Measurements from ENCODE around the gene FOXN4.

The FOXN4 gene

GRCh38 chr12:109281452-109281851 is 27.6 kb downstream of the FOXN4 start:
- no peak for DNase-seq (ENCODE audit: low spot score)

GRCh38 chr12:109279525-109279924 is 29.6 kb downstream of the FOXN4 start:
- DNase-seq (ENCODE audit: low spot score), result no peak

DNA sequence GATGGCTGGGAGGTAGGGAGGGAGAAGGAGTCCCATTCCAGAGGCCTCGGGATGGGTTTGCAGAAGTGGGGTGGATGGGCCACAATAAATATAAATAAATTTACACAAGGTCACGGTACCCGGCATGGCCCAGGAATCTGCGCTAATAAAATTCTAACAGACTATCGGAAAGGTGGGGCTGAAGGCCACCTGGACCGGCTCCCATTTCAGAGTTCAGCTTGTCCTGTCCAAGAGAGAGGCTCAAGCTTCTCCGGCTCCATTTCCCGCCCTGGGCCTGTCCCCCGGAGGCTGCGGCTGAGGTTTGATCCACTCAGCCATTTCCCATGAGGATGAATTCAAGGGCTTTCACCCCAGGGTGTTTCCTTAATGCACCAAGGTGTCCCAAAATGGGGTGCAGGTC is 30.2 kb downstream of the FOXN4 start:
- no peak for DNase-seq (ENCODE audit: low spot score)

GRCh38 chr12:109277899-109278762 is 31.0 kb downstream of the FOXN4 start:
- peak; percentile 3 for DNase-seq (ENCODE audit: low spot score)

DNA sequence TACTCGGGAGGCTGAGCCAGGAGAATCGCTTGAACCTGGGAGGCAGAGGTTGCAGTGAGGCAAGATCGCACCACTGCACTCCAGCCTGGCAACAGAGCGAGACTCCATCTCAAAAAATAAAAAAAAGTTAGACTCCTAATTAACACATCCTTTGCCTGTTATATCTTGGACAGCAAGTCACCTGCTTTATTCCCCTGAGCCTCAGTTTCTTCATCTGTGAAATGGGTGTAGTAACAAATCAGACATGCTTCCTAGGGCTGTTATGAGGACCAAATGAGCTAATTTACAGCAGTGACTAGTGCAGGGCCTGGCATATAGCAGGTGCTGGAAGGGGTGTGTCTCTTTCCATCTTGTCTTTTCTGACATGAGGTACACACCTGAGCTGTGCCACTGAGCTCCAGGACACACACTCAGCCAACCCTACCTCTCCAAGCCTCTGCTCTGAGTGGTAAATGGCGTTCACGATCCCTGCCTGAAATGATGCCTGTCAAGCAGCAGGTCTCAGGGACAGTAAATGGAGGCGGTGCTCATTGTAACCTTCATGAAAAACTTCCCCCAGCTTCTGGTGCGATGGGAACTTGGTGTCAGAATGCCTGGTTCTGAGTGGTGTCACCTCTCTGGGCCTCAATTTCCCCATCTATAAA is 31.7 kb downstream of the FOXN4 start:
- no peak for DNase-seq (ENCODE audit: low spot score)

DNA sequence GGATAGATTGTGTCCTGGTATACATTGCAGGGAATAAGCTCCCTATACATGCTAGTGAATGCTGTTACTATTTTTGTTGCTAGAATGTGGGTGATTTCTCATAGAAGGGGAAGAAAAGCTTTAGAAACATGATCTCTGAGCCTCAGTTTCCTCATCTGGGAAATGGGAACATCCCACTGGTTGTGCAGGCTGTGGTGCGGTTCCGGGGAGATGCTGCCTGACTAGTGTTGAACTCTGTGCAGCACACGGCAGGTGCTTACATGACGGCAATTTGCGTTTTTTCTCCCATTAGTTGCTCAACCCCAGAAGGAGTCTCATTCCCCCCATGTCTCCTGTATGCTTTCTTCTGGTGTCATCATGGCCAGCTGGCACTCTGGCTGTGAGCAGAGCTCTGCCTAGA is 32.9 kb downstream of the FOXN4 start:
- DNase-seq (ENCODE audit: low spot score), result no peak

GRCh38 chr12:109275173-109275572 is 33.9 kb downstream of the FOXN4 start:
- no peak for DNase-seq (ENCODE audit: low spot score)

GRCh38 chr12:109274381-109274780 is 34.7 kb downstream of the FOXN4 start:
- no peak for DNase-seq (ENCODE audit: low spot score)

- no peak for DNase-seq (ENCODE audit: low spot score)
These were observed 35.7 kb downstream of the FOXN4 start for GRCh38 chr12:109273354-109273753.

DNA sequence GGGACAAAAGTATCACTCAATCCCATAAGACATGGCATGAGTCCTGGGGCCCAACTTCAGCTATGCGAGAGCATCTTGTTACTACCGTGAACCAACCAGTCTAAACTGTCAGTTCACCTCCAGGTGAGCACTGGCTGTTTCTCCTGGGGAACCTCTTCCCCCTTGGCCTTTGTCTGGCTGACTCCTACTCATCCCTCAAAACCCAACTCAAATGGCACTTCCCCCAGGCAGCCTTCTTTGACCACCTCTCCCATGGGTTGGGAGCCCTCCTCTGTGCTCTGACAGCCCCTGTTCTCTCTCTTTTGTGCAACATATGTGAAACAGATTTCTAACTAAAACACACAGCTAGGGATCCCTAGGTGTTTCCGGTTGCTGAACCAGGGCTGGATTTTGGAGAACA is 37.7 kb downstream of the FOXN4 start:
- no peak for DNase-seq (ENCODE audit: low spot score)

DNA sequence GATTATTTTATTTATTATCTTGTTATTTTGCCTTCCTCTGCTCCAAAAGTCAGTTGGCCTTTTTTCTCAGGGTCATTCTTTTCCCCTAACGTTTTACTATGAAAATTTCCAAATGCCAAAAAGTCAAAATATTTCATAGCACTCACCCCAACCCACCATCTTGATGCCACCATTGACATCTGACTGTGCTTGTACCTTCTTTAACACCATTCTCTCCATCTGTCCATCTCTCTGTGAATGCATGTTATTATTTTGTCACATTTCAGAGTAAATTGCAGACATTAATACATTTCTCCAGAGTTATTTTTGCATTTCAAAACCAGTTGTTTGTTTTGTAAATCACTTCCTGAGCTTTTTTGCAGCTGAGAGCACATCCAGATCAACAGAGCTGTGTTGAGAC is 38.6 kb downstream of the FOXN4 start:
- no peak for DNase-seq (ENCODE audit: low spot score)

- no peak for DNase-seq (ENCODE audit: low spot score)
These were observed 39.7 kb downstream of the FOXN4 start for GRCh38 chr12:109269428-109269827.

- no peak for DNase-seq (ENCODE audit: low spot score)
These were observed 40.2 kb downstream of the FOXN4 start for GRCh38 chr12:109268896-109269295.

- no peak for DNase-seq (ENCODE audit: low spot score)
These were observed 41.7 kb downstream of the FOXN4 start for GRCh38 chr12:109267361-109267760.

GRCh38 chr12:109266106-109266879 is 42.8 kb downstream of the FOXN4 start:
- DNase-seq (ENCODE audit: low spot score), result no peak

- no peak for DNase-seq (ENCODE audit: low spot score)
These were observed 44.0 kb downstream of the FOXN4 start for GRCh38 chr12:109264943-109265650.

DNA sequence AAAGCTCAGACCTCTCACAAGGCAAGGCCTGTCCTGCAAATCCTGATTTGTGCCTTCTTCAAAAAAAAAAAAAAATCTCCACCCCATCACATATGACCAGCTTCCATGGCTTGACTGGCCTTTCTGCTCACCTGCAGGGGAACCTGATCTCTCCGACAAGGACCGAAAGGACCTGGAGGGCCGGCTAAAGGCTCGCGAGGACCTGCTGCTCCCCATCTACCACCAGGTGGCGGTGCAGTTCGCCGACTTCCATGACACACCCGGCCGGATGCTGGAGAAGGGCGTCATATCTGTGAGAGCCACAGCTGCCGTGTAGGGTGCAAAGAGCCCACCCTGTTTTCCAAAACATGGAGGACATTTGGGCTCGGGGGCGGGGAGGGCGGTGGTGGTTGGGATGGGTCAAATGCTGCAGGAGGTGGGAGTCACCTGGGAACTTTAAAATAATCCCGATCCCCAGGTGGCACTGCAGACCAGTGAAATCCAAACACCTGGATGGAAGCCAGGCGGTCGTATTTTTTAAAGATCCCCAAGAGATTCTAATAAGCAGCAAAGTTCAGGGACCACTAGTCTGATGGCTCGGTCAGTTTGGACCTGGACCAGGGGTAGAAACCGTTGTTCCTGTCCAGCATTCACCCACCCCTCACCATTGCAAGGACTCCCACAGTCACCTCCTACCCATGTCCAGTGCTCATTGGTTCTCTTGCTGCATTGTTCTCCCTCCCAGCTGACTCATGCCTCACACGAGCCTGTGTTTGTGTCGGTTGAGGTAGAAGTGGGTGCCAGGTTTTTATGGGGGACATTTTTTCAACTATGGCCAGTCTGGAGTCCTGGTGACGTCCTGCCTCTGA is 44.8 kb downstream of the FOXN4 start:
- peak; percentile 56 for DNase-seq (ENCODE audit: low spot score)

DNA sequence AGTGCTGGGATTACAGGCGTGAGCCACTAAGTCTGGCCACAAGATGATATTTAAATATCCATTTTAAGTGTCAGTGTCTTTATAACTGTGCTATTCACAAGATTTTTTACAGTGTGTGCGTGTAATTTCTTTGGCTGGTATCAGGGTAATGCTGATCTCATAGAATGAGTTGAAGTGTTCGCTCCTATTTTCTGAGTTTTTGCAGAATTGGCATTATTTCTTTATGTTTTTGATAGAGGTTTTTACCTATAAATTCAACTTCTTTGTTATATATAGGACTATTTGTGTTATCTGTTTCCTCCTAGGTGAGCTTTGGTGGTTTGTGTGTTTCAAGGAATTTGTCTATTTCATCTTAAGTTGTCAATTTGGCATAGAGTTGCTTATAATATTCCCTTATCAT is 45.6 kb downstream of the FOXN4 start:
- DNase-seq (ENCODE audit: low spot score), result no peak

- DNase-seq (ENCODE audit: low spot score), result no peak
These were observed 47.1 kb downstream of the FOXN4 start for GRCh38 chr12:109261939-109262338.

DNA sequence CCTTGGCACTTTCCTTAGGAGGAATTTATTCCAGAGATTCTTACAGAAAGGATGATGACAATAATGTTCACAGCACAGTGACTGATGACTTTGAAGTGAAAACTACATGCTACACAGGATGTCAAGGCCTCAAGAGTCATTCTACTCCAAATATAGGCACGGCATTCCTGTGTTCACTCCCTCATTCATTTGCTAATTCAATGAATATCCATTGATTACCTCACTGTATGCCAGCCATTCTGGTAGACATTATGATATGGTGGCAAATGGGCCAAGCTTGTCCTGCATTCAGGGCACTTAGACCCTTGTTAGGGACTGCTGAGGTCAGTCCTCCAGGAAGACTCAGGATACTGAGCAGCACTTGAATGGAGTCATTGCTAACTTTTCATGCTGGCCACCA is 48.0 kb downstream of the FOXN4 start:
- no peak for DNase-seq (ENCODE audit: low spot score)

GRCh38 chr12:109259545-109259895 is 49.6 kb downstream of the FOXN4 start:
- no peak for DNase-seq (ENCODE audit: low spot score)
